GM21390 (cell line): Measurements from ENCODE around the gene OR2L8.

Source experiments
- ATAC-seq: cut with Tn5 transposase; IDR thresholded peaks from one replicate; pipeline ENCODE4 v1.9.1; 2021; ENCODE audit not compliant: unreplicated experiment

OR2L8 gene

DNA sequence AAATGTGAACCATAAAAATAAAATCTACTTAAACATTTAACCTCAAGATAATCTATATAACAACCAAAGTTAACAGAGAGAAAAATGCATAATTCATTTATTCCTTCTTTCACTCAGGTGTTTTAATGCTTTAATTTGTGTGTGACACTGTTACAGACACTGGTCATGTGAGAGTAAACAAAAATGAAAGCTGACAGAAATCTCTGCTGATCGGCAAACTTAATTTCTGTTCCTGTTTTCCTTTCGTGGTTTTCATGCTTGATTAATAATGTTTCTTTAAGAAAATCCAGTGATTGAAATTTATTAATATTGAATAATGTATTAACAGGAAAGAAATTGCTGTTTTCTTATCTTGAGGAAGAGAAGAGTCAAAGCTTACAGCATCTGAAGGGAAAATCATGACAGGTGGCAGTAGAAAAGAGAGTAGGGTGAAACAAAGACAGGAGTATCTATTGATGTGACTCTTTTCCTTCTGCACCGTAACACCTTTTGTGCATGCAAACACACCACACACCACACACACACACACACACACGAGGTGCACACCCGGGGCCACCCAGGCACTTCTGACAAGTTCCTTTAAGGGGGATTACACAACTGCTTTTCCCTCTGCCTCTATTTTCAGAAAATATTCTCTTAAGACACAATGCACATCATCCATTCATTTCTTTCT, 18.0 kb downstream of the OR2L8 start:
- ATAC-seq: peak; percentile 85

DNA sequence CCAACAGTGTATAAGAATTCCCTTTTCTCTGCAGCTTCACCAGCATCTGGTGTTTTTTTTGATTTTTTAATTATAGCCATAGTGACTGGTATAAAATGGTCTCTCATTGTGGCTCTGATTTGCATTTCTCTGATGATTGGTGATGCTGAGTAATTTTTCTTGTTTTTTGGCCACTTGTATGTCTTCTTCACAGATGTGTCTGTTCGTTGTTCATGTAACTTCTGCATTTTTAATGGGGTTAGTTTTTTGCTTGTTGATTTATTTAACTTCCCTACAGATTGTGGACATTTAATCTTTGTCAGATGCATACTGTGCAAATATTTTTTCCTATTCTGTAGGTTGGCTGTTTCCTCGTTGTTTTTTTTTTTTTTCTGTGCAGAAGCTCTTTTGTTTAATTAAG, 44.3 kb downstream of the OR2L8 start:
- ATAC-seq: no peak

DNA sequence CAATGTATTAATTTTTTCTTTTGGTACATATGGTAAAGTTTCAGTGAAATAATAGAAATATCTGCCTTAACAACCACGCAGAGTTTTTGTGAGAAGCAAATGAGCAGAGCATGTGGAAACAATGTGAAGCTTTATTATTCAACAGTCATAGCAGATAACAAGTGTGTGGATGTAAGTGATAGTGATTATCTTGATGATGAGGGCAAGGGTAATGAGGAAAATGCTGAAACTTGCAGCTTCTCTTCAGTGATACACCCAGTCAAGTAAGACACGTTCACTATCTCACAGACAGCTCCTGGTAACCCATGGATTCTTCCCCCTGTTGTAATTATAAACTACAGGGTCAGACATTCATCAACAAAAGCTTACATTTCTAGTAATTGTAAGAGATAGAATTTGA, 50.2 kb downstream of the OR2L8 start:
- ATAC-seq: no peak
